T-helper 17 cell (primary cell): ENCODE results near the gene FHOD3. TPM values are rescaled to one million over a fixed set of nuclear protein-coding genes. Genes with fewer than 3 reads are reported as not detected.
"Not testable (repeated sequence)": the region's sequence is repeated elsewhere in the genome, so short reads cannot be mapped to it uniquely, and the experiment has no call there.

ENCODE experiments used
- ATAC-seq: fragments of 150-1000 bp; cut with Tn5 transposase; 2 replicates; pipeline ENCODE4 v1.10.0; 2021; ENCODE audit warnings: mild to moderate bottlenecking, moderate library complexity
- DNase-seq, 3 donors: peaks; one replicate each; pipeline versions ENCODE4 v3.0.0 to v3.0.0-alpha.2; 2020 to 2021
- H3K9me3 ChIP-seq: one replicate; pipeline ENCODE4 v1.7.0; 2013; ENCODE audit warnings: low read length, mild to moderate bottlenecking; ENCODE audit not compliant: control insufficient read depth, poor library complexity, severe bottlenecking
- H3K27ac Mint-ChIP-seq: one replicate; pipeline ENCODE4 v1.8.0; 2022; ENCODE audit warnings: mild to moderate bottlenecking, moderate library complexity, mixed read lengths
- H3K27me3 Mint-ChIP-seq: one replicate; pipeline ENCODE4 v1.8.0; 2022; ENCODE audit warnings: mixed read lengths
- H3K36me3 Mint-ChIP-seq: one replicate; pipeline ENCODE4 v1.8.0; 2022; ENCODE audit warnings: low read depth, mixed read lengths
- H3K4me1 Mint-ChIP-seq: one replicate; pipeline ENCODE4 v1.8.0; 2022; ENCODE audit warnings: mild to moderate bottlenecking, mixed read lengths
- H3K4me3 Mint-ChIP-seq: one replicate; pipeline ENCODE4 v1.8.0; 2022; ENCODE audit warnings: mild to moderate bottlenecking, moderate library complexity, mixed read lengths
- total RNA-seq, 4 donors: library from RNA in 2 of 4; stranded (reverse) in 2 of 4; gene quantifications; one replicate each; pipeline ENCODE4 v1.2.3 and lab custom pipeline; 2022 to 2026

Gene FHOD3
- total RNA-seq, 2 donors from 2014 or later, result not detected

DNA sequence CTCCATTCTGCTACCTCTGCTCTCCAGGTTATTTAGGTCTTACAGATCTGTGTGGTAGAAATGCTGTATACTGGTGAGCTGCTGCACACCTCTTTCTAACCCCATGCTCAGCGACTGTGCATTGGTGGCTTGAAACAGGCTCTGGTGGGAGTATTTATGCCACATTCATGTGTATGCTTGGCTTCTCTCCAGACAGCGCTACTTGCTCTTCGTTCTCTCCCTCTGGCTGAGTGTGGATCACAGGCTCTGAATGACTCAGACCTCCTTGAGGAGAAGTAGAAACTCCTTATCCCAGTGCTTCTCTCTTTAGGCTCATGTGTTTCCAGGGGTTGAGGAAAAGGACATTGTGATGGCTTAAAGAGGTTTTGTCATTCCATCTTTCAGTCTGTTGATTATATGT lies 54.9 kb downstream of the FHOD3 start:
- H3K4me1 Mint-ChIP-seq, result no peaks in the 10 kb centered on the region
- peaks cover 2% of the 10 kb centered on the region for H3K36me3 Mint-ChIP-seq
- ATAC-seq, result no peak
- no peak overlapping the region for H3K4me3 Mint-ChIP-seq
- no peak overlapping the region for H3K27ac Mint-ChIP-seq
- H3K9me3 ChIP-seq, result no peaks in the 10 kb centered on the region
- H3K27me3 Mint-ChIP-seq, result peaks cover 60% of the 10 kb centered on the region
- no peak for DNase-seq

DNA sequence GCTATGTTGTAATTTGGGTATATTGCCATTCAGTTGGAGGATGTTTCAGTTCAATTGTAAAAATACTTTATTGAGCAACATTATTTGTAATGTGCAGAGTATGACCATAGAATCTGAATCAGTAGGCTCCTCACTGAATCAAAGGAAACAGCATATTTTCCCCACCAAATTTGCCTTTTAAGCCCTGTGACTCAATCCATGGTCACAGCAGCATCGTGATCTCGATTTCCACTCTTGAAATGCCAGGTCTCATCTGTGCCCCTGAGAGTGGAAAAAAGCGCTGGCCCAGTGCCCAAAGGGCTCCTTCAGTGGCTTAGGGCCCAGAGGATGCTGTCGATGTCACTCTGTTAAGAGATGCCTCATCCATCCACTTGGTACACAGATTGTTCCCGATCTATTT lies 57.5 kb downstream of the FHOD3 start:
- DNase-seq (no peak), ATAC-seq (no peak)
- Mint-ChIP-seq H3K4me3 (no peak overlapping the region), H3K27ac (no peak overlapping the region), H3K4me1 (no peaks in the 10 kb centered on the region), H3K36me3 (peaks cover 2% of the 10 kb centered on the region), H3K27me3 (peaks cover 57% of the 10 kb centered on the region)
- H3K9me3 ChIP-seq, result no peaks in the 10 kb centered on the region

DNA sequence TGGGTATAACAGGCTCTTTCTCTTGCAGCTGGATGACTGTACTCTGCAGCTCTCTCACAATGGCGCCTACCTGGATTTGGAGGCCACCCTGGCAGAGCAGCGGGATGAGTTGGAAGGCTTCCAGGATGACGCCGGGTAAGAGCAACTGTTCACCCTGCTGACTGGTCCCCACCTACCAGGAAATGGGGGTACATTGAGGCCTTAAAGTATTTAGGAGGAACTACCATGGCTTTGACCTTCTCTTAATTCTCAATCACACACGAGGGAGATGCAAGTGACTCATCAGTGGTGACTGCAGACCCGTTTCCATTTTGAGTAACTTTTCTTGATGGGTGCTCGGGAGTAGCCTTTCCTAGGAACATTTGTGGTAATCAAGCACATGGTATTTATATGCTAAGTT lies 58.0 kb downstream of the FHOD3 start:
- DNase-seq (no peak), ATAC-seq (no peak)
- Mint-ChIP-seq H3K27me3 (peaks cover 57% of the 10 kb centered on the region), H3K4me1 (no peaks in the 10 kb centered on the region), H3K4me3 (no peak overlapping the region), H3K27ac (no peak overlapping the region), H3K36me3 (peaks cover 2% of the 10 kb centered on the region)
- H3K9me3 ChIP-seq, result no peaks in the 10 kb centered on the region

DNA sequence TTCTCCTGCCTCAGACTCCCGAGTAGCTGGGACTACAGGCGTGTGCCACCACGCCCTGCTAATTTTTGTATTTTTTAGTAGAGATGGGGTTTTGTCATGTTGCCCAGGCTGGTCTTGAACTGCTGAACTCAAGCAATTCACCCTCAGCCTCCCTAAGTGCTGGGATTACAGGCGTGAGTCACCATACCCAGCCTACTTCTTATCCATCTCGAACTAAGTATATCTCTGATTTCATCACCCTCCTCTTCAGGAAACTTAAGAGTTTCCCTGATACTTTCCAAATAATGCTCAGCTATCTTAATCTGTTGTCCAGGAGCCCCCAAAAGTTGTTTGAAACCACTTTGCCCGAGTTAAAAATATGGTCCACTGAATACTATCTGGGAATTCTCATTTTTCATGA lies 59.2 kb downstream of the FHOD3 start:
- ATAC-seq, H3K4me1 Mint-ChIP-seq, H3K27ac Mint-ChIP-seq, DNase-seq, H3K36me3 Mint-ChIP-seq, H3K9me3 ChIP-seq, H3K4me3 Mint-ChIP-seq: not testable (repeated sequence)
- H3K27me3 Mint-ChIP-seq, result peaks cover 51% of the 10 kb centered on the region

DNA sequence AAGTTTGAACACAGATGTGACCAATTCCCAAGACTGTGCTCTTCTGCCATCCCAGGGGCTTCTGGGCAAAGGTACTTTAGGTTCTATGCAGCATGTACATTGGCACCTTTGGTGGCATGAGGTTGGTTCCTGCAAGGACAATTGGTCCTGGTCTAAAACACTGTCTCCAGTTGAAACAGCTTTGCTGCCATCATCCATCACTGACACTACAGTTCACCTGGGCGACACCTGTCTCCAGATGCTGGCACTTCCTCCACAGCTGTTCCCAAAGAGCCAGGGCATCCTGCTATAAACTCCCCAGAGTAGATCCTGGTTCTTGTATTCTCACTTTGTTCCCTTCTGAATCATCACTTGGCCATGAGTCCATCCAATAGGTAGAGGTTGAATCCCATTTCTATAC lies 60.6 kb downstream of the FHOD3 start:
- Mint-ChIP-seq H3K36me3 (no peaks in the 10 kb centered on the region), H3K27me3 (peaks cover 42% of the 10 kb centered on the region), H3K4me1 (no peaks in the 10 kb centered on the region), H3K4me3 (no peak overlapping the region), H3K27ac (no peak overlapping the region)
- no peak for DNase-seq
- H3K9me3 ChIP-seq, result no peaks in the 10 kb centered on the region
- no peak for ATAC-seq

DNA sequence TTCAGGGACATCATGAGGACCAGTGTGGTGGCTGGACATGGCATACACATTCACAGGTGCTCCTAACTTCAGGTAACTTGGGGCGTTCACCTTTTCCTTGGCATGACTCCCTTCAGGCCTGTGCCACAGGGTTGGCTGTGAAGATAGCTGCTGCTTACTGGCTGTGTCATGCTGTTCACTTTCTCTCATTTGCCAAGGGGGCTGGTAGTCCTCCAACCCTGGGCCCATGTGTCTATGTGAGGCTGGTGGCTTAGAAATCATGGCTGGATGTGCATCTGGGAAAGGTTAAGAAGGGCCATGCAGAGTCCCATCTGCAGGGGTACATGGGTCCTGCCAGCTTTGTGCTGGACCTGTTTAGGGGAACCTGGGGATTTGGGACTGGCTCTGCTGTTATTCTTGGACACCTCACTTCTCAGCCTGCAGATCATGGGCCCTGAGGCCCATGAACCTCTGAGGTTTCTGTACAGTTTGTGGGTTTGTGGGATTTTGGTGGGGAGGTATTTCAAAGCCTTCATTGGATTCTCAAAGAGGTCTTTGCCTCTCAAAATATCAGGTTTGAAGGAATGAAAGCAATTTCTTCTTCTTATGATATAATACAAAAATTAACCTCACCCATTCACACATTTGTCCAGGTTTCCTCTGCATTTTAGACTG lies 62.9 kb downstream of the FHOD3 start:
- Mint-ChIP-seq H3K4me1 (no peaks in the 10 kb centered on the region), H3K27me3 (peaks cover 55% of the 10 kb centered on the region), H3K36me3 (peaks cover 2% of the 10 kb centered on the region), H3K27ac (no peak overlapping the region), H3K4me3 (no peak overlapping the region)
- DNase-seq (no peak), ATAC-seq (no peak)
- H3K9me3 ChIP-seq, result no peaks in the 10 kb centered on the region

DNA sequence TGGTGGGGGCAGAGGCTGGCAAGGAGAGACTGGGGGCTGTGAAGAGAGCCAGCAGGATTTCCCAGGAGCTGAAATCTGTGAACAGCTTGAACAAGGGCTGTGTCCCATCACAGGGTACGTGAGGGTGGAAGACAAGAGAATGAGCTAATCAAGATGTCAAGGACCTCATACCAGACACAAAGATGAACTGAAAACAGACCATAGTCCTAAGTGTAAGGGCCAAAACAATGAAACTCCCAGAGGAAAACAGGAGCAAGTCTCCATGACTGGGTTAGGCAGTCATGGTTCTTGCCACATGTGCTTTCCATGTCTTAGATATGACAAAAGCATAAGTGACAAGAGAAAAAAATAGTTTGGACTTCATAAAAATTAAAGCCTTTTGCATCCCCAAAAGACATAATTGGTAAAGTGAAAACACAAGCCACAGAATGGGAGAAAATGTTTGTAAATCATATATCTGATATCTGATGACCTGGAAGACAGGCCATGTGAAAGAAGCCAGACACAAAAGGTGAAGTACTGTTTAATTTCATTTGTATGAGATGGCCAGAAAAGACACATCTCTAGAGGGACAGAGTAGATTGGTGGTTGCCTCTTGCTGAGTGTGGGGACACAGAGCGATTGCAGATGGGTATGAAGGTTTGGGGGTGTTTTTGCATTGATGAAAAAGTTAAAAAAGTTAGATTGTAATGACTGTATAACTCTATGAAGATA lies 67.6 kb downstream of the FHOD3 start:
- DNase-seq, result no peak
- no peaks in the 10 kb centered on the region for H3K9me3 ChIP-seq
- peaks cover 38% of the 10 kb centered on the region for H3K27me3 Mint-ChIP-seq
- no peak overlapping the region for H3K4me3 Mint-ChIP-seq
- no peak overlapping the region for H3K27ac Mint-ChIP-seq
- ATAC-seq, result no peak
- no peaks in the 10 kb centered on the region for H3K4me1 Mint-ChIP-seq
- H3K36me3 Mint-ChIP-seq, result peaks cover 2% of the 10 kb centered on the region

DNA sequence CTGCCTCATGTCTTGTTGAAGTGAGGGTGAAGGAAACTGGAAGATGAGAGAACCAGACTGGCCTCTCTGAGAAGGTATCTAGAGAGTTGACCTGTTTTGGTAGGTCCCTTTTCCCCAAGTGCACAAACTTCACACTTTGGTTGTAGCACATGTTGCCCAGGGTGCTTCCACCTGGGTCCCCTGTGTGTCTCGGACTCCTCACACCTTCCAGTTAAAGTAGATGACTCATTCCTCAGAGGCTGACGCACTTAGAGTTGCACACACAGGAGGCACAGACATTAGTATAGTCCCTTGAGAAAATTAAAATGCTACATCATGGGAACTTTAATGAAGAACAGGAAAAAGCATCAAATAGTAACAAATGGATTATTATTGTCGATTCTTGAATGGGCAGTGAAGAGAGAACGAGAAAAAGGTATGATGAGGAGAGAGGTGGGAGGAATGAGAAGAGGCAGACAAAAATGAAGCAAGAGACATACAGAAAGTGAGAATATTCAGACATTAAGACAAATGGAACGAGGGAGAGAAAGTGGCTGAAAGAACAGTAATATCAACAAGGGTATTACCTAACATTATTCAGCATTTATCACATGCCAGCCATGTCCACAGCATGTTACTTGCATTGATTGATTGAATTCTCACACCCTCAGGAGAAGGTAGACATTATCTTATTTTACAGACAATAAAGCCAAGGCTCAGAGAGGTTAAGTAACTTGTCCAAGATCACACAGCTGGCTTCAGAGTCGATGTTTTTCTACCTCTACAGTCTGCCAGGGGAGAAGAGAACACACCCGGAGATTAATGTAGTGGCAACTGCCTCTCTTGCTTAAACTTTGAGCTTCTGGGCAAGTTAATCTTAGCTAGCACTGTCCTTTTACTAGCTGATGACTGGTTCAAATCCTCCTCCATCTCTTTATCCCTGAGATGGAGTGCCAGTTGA lies 68.6 kb downstream of the FHOD3 start:
- peaks cover 2% of the 10 kb centered on the region for H3K36me3 Mint-ChIP-seq
- H3K9me3 ChIP-seq, result no peaks in the 10 kb centered on the region
- no peak overlapping the region for H3K4me3 Mint-ChIP-seq
- ATAC-seq (no peak), DNase-seq (no peak)
- H3K4me1 Mint-ChIP-seq, result no peaks in the 10 kb centered on the region
- peaks cover 36% of the 10 kb centered on the region for H3K27me3 Mint-ChIP-seq
- no peak overlapping the region for H3K27ac Mint-ChIP-seq

DNA sequence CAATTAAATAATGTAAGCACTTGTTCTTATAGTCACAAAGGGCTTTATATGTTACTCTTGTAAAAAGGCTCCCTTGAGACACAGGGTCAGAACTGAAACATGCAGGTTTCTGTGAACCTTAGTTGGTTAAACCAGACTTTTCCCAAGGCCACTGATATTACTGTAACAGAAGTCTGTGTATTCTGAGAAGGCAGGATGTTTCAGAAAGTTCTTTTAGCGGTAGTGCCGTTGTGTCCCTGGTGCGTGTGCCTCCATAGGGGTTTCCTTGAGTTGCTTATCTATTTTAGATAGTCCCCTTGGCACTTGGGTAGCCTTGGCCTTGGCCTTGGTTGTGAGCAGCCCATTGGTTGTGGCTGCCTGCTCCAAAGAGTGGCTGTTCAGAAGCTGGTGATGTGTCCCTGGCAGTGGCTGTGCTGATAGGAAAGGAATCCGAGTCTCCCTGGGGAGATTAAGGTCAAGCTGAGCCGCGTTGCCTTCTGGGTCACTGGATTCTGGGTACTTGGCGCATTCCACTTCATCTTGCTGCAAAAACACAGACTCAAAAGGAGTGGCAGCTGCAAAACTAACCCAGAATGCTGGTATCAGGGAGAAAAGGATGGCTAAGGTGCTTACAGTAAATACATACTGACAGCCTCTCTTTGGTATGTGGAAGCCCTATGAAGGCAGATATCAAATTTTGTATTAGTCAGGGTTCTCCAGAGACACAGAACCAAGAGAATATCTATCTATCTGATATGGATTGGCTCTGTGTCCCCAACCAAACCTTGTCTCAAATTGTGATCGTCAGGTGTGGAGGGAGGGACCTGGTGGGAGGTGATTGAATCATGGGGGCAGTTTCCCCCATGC lies 69.7 kb downstream of the FHOD3 start:
- no peak overlapping the region for H3K4me3 Mint-ChIP-seq

DNA sequence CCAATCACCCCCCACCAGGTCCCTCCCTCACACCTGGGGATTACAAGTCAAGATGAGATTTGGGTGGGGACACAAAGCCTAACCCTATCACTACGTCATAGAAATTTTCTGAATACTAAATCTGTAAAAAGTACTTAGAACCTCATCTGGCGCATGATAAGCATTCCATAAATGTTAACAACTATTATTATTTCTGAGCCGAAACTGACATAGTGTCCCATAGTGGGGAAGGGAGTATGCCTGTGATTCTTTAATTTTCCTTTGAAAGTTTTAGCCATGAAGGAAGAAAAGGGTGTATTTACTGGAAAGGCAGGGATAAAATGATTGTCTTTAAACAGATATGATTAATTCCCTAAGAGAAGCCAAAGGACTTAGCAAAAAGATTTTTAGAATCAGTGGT lies 71.4 kb downstream of the FHOD3 start:
- DNase-seq (no peak), ATAC-seq (no peak)
- H3K27me3 Mint-ChIP-seq, result peaks cover 48% of the 10 kb centered on the region
- H3K9me3 ChIP-seq, result no peaks in the 10 kb centered on the region
- no peak overlapping the region for H3K27ac Mint-ChIP-seq
- H3K4me1 Mint-ChIP-seq, result no peaks in the 10 kb centered on the region
- H3K36me3 Mint-ChIP-seq, result no peaks in the 10 kb centered on the region
- no peak overlapping the region for H3K4me3 Mint-ChIP-seq

More for the DNA sequence above, 69.7 kb downstream of the FHOD3 start:
- Mint-ChIP-seq H3K27me3 (peaks cover 36% of the 10 kb centered on the region), H3K4me1 (no peaks in the 10 kb centered on the region), H3K36me3 (peaks cover 2% of the 10 kb centered on the region), H3K27ac (no peak overlapping the region)
- DNase-seq (no peak), ATAC-seq (no peak)
- no peaks in the 10 kb centered on the region for H3K9me3 ChIP-seq

DNA sequence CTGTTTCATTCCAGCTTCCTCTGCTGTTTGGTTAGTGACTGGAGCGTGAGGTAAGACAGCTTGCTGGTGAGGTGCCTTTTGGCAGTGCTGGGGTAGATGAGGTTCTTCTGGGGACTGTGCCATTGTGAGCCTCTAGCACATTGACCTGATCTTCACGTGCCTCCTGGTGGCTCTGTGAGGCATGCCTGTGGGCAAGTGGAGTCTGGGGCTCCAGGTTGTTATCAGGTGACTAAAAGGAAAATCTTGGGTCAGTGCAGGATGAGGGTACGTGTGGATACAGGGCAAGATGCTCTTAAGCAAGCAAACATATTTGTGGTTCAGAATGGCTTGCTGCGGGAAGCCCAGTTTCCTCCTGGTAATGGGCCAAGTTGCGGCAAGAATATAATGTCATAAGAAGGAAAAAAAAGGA lies 75.4 kb downstream of the FHOD3 start:
- no peak for ATAC-seq
- Mint-ChIP-seq H3K36me3 (no peaks in the 10 kb centered on the region), H3K27me3 (peaks cover 55% of the 10 kb centered on the region), H3K4me3 (no peak overlapping the region), H3K27ac (no peak overlapping the region), H3K4me1 (peaks cover 2% of the 10 kb centered on the region)
- H3K9me3 ChIP-seq, result no peaks in the 10 kb centered on the region
- no peak for DNase-seq

DNA sequence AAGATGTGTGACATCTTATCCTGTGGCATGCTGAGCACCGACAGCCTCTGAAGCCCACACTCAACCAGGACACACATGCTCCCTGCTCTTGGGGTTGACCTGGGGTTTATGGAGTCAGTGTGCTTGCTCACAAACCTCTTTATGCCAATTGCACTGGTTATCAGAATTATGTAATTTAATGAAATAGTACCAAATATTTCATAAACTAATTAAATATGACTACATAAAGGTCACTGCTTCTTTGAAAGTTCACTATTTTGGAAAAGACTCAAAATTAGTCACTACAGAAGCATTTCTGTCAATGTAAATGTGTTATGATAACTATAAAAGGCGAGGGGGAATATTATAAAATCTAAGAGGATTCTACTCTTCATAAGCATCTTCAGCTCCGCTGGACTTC lies 76.7 kb downstream of the FHOD3 start:
- ATAC-seq (no peak), DNase-seq (no peak)
- H3K9me3 ChIP-seq, result no peaks in the 10 kb centered on the region
- Mint-ChIP-seq H3K36me3 (no peaks in the 10 kb centered on the region), H3K27ac (no peak overlapping the region), H3K4me3 (no peak overlapping the region), H3K27me3 (peaks cover 66% of the 10 kb centered on the region), H3K4me1 (peaks cover 2% of the 10 kb centered on the region)

DNA sequence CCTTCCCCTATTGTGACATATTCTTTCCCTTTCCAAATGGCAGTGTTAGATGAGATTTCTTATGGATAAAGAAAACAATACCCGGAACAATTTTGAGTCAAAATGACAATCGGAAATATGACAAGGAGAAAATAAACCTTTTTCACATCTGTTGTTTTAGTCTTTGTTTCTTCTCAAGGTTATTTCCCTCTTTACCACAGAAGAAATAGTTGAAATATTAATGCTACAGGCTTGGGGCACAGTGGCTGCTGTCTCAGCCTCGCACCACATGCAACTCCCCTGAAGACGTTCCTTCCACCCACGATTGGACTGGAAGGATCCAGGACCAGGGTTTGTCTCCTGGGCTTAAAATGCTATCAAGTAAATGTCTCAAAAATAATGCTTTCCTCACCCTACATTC lies 77.6 kb downstream of the FHOD3 start:
- H3K27me3 Mint-ChIP-seq, result peaks cover 63% of the 10 kb centered on the region
- no peak overlapping the region for H3K27ac Mint-ChIP-seq
- no peak for ATAC-seq
- DNase-seq, result no peak
- H3K9me3 ChIP-seq, result no peaks in the 10 kb centered on the region
- no peaks in the 10 kb centered on the region for H3K36me3 Mint-ChIP-seq
- no peak overlapping the region for H3K4me3 Mint-ChIP-seq
- H3K4me1 Mint-ChIP-seq, result peaks cover 2% of the 10 kb centered on the region
